ENCODE data around the gene SIGLEC1.

SIGLEC1 gene

GRCh38 chr20:3716195-3716834 lies 3.9 kb upstream of the SIGLEC1 start:
- no peak overlapping the region for H3K4me3 ChIP-seq (ENCODE audit: low read length)
- H3K36me3 ChIP-seq (ENCODE audit: control insufficient read depth, insufficient read depth, low read length), result no peaks in the 10 kb centered on the region
- no peak overlapping the region for H3K9ac ChIP-seq (ENCODE audit: low read length)
- H3K27me3 ChIP-seq (ENCODE audit: control insufficient read depth, insufficient read depth, low read length), result no peaks in the 10 kb centered on the region
- no peaks in the 10 kb centered on the region for H3K9me3 ChIP-seq (ENCODE audit: control insufficient read depth, low read length)
- no peaks in the 10 kb centered on the region for H3K4me1 ChIP-seq (ENCODE audit: control insufficient read depth, insufficient read depth, low read length)

- Histone ChIP-seq H3K9me3 (ENCODE audit: control insufficient read depth, low read length) (no peaks in the 10 kb centered on the region), H3K4me1 (ENCODE audit: control insufficient read depth, insufficient read depth, low read length) (no peaks in the 10 kb centered on the region), H3K27me3 (ENCODE audit: control insufficient read depth, insufficient read depth, low read length) (no peaks in the 10 kb centered on the region), H3K36me3 (ENCODE audit: control insufficient read depth, insufficient read depth, low read length) (no peaks in the 10 kb centered on the region), H3K4me3 (ENCODE audit: low read length) (no peak overlapping the region), H3K9ac (ENCODE audit: low read length) (no peak overlapping the region)
Observed at GRCh38 chr20:3714092-3714491, 1.7 kb upstream of the SIGLEC1 start.

- Histone ChIP-seq H3K9me3 (ENCODE audit: control insufficient read depth, low read length) (no peaks in the 10 kb centered on the region), H3K4me1 (ENCODE audit: control insufficient read depth, insufficient read depth, low read length) (no peaks in the 10 kb centered on the region), H3K36me3 (ENCODE audit: control insufficient read depth, insufficient read depth, low read length) (no peaks in the 10 kb centered on the region), H3K9ac (ENCODE audit: low read length) (no peak overlapping the region), H3K27me3 (ENCODE audit: control insufficient read depth, insufficient read depth, low read length) (no peaks in the 10 kb centered on the region), H3K4me3 (ENCODE audit: low read length) (no peak overlapping the region)
Observed at GRCh38 chr20:3711484-3711941, 887 bp downstream of the SIGLEC1 start.

GRCh38 chr20:3710703-3711483 lies 1.5 kb downstream of the SIGLEC1 start:
- Histone ChIP-seq H3K27me3 (ENCODE audit: control insufficient read depth, insufficient read depth, low read length) (no peaks in the 10 kb centered on the region), H3K4me1 (ENCODE audit: control insufficient read depth, insufficient read depth, low read length) (no peaks in the 10 kb centered on the region), H3K9ac (ENCODE audit: low read length) (no peak overlapping the region), H3K36me3 (ENCODE audit: control insufficient read depth, insufficient read depth, low read length) (no peaks in the 10 kb centered on the region), H3K9me3 (ENCODE audit: control insufficient read depth, low read length) (no peaks in the 10 kb centered on the region), H3K4me3 (ENCODE audit: low read length) (no peak overlapping the region)

GRCh38 chr20:3710011-3710466 lies 2.4 kb downstream of the SIGLEC1 start:
- H3K9ac ChIP-seq (ENCODE audit: low read length), result no peak overlapping the region
- no peak overlapping the region for H3K4me3 ChIP-seq (ENCODE audit: low read length)
- no peaks in the 10 kb centered on the region for H3K36me3 ChIP-seq (ENCODE audit: control insufficient read depth, insufficient read depth, low read length)
- H3K9me3 ChIP-seq (ENCODE audit: control insufficient read depth, low read length), result no peaks in the 10 kb centered on the region
- H3K4me1 ChIP-seq (ENCODE audit: control insufficient read depth, insufficient read depth, low read length), result no peaks in the 10 kb centered on the region
- H3K27me3 ChIP-seq (ENCODE audit: control insufficient read depth, insufficient read depth, low read length), result no peaks in the 10 kb centered on the region

GRCh38 chr20:3707508-3707899 lies 4.9 kb downstream of the SIGLEC1 start:
- Histone ChIP-seq H3K9ac (ENCODE audit: low read length) (no peak overlapping the region), H3K27me3 (ENCODE audit: control insufficient read depth, insufficient read depth, low read length) (no peaks in the 10 kb centered on the region), H3K36me3 (ENCODE audit: control insufficient read depth, insufficient read depth, low read length) (no peaks in the 10 kb centered on the region), H3K9me3 (ENCODE audit: control insufficient read depth, low read length) (no peaks in the 10 kb centered on the region), H3K4me1 (ENCODE audit: control insufficient read depth, insufficient read depth, low read length) (no peaks in the 10 kb centered on the region), H3K4me3 (ENCODE audit: low read length) (no peak overlapping the region)

GRCh38 chr20:3706774-3707507 lies 5.5 kb downstream of the SIGLEC1 start:
- no peak overlapping the region for H3K9ac ChIP-seq (ENCODE audit: low read length)
- H3K9me3 ChIP-seq (ENCODE audit: control insufficient read depth, low read length), result no peaks in the 10 kb centered on the region
- H3K27me3 ChIP-seq (ENCODE audit: control insufficient read depth, insufficient read depth, low read length), result no peaks in the 10 kb centered on the region
- H3K4me1 ChIP-seq (ENCODE audit: control insufficient read depth, insufficient read depth, low read length), result no peaks in the 10 kb centered on the region
- H3K36me3 ChIP-seq (ENCODE audit: control insufficient read depth, insufficient read depth, low read length), result no peaks in the 10 kb centered on the region
- H3K4me3 ChIP-seq (ENCODE audit: low read length), result no peak overlapping the region

- no peak overlapping the region for H3K9ac ChIP-seq (ENCODE audit: low read length)
- H3K36me3 ChIP-seq (ENCODE audit: control insufficient read depth, insufficient read depth, low read length), result no peaks in the 10 kb centered on the region
- H3K9me3 ChIP-seq (ENCODE audit: control insufficient read depth, low read length), result no peaks in the 10 kb centered on the region
- no peak overlapping the region for H3K4me3 ChIP-seq (ENCODE audit: low read length)
- H3K27me3 ChIP-seq (ENCODE audit: control insufficient read depth, insufficient read depth, low read length), result no peaks in the 10 kb centered on the region
- no peaks in the 10 kb centered on the region for H3K4me1 ChIP-seq (ENCODE audit: control insufficient read depth, insufficient read depth, low read length)
Observed at GRCh38 chr20:3705970-3706739, 6.2 kb downstream of the SIGLEC1 start.

- no peaks in the 10 kb centered on the region for H3K9me3 ChIP-seq (ENCODE audit: control insufficient read depth, low read length)
- H3K4me1 ChIP-seq (ENCODE audit: control insufficient read depth, insufficient read depth, low read length), result no peaks in the 10 kb centered on the region
- H3K36me3 ChIP-seq (ENCODE audit: control insufficient read depth, insufficient read depth, low read length), result no peaks in the 10 kb centered on the region
- H3K27me3 ChIP-seq (ENCODE audit: control insufficient read depth, insufficient read depth, low read length), result no peaks in the 10 kb centered on the region
- no peak overlapping the region for H3K9ac ChIP-seq (ENCODE audit: low read length)
- H3K4me3 ChIP-seq (ENCODE audit: low read length), result no peak overlapping the region
Observed at GRCh38 chr20:3705491-3705969, 6.9 kb downstream of the SIGLEC1 start.

GRCh38 chr20:3704087-3704486 lies 8.3 kb downstream of the SIGLEC1 start:
- Histone ChIP-seq H3K4me1 (ENCODE audit: control insufficient read depth, insufficient read depth, low read length) (no peaks in the 10 kb centered on the region), H3K9me3 (ENCODE audit: control insufficient read depth, low read length) (no peaks in the 10 kb centered on the region), H3K4me3 (ENCODE audit: low read length) (no peak overlapping the region), H3K36me3 (ENCODE audit: control insufficient read depth, insufficient read depth, low read length) (no peaks in the 10 kb centered on the region), H3K9ac (ENCODE audit: low read length) (no peak overlapping the region), H3K27me3 (ENCODE audit: control insufficient read depth, insufficient read depth, low read length) (no peaks in the 10 kb centered on the region)

- H3K9ac ChIP-seq (ENCODE audit: low read length), result no peak overlapping the region
- H3K27me3 ChIP-seq (ENCODE audit: control insufficient read depth, insufficient read depth, low read length), result no peaks in the 10 kb centered on the region
- no peaks in the 10 kb centered on the region for H3K36me3 ChIP-seq (ENCODE audit: control insufficient read depth, insufficient read depth, low read length)
- no peaks in the 10 kb centered on the region for H3K4me1 ChIP-seq (ENCODE audit: control insufficient read depth, insufficient read depth, low read length)
- no peak overlapping the region for H3K4me3 ChIP-seq (ENCODE audit: low read length)
- H3K9me3 ChIP-seq (ENCODE audit: control insufficient read depth, low read length), result no peaks in the 10 kb centered on the region
Observed at GRCh38 chr20:3702611-3703391, 9.6 kb downstream of the SIGLEC1 start.
